Measurements from ENCODE around the gene RINT1.

GRCh38 chr7:105493923-105494315 lies 38.1 kb upstream of the RINT1 start:
- TF ChIP-seq CTCF (IDR thresholded peaks at IDR 0.05) (no peak), POLR2A (IDR thresholded peaks at IDR 0.05) (no peak)

Data from testis (tissue), 2 donors.